Activated effector memory CD4-positive, alpha-beta T cell treated with anti-CD3 and anti-CD28 coated beads, Interleukin-2, amount 50 U/mL, for 16 hours (primary cell): ENCODE measurements around the gene LSM7.

ENCODE experiments used
- DNase-seq: peaks from one replicate; pipeline ENCODE4 v3.0.0-alpha.2; 2020

Gene LSM7

DNA sequence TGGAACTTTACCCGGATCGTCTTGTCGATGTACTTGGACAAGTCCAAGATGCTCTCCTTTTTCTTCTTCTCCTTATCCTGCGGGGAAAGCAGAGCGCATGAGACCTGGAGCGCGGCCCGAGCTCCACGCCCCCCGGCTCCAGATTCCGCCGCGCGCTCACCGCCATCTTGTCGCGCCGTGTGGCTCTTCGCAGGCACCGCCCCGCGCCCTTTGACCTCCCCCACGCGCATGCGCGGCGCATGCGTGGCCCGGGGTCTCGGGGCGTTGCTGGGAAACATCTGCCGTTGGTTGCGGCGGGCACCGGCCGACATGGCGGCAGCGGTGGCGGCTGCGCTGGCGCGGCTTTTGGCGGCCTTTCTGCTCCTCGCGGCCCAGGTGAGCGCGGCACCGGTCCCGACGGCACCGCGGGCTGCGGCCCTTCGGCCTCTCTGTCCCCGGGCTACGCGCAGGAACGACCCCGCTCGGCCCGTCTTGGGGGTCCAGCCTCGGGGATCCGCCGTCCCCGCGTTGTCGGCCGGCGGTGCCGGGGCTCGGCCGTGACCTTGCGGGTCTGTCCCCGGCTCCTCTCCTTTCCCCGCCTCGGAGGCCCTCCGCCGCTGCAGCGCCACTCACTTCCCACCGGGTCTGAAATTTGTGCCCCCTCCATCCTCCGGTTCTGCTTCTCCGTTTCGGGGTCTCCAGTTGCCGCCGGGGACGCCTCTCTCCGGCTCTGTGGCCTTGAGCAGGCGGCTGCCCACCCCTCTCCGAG lies at the start of gene LSM7, which contains the start of gene SPPL2B:
LSM7 (minus strand) TSS at position 186 of the 748 bp plus-strand sequence; CDS start at position 166, 20 bp downstream.
SPPL2B (plus strand) TSS at position 284 of the 748 bp plus-strand sequence; CDS start at position 310, 26 bp downstream.
- DNase-seq, result peak; percentile 98

DNA sequence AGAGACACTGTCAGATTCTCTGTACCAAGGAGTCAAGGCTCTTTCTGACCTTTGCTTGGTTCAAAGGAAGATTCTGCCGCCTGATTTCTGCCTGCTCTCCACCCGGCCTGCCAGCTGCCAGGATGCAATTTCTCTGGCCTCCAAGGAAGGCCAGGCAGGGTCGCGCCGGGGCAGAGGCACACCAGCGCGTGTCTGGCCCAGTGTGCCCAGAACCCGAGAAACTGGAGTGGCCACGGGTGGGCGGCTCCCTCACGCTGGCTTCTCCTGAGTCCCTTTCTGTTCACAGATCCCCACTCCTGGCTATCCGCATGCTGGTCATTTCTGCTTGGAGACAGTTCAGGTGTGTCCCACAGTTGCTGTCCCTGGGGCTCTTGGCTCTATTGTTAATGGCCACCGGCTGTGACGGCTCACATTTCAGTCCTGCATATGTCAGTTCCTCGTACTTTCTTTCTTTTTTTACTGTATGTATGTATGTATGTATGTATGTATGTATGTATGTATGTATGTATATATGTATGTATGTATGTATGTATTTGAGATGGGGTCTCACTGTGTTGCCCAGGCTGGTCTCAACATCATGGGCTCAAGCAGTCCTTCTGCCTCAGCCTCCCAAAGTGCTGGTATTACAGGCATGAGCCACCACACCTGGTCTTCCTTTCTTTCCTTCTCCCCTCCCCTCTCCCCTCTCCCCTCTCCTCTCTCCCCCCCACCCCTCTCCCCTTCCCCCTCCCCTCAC lies 48.6 kb upstream of the LSM7 start:
- no peak for DNase-seq

DNA sequence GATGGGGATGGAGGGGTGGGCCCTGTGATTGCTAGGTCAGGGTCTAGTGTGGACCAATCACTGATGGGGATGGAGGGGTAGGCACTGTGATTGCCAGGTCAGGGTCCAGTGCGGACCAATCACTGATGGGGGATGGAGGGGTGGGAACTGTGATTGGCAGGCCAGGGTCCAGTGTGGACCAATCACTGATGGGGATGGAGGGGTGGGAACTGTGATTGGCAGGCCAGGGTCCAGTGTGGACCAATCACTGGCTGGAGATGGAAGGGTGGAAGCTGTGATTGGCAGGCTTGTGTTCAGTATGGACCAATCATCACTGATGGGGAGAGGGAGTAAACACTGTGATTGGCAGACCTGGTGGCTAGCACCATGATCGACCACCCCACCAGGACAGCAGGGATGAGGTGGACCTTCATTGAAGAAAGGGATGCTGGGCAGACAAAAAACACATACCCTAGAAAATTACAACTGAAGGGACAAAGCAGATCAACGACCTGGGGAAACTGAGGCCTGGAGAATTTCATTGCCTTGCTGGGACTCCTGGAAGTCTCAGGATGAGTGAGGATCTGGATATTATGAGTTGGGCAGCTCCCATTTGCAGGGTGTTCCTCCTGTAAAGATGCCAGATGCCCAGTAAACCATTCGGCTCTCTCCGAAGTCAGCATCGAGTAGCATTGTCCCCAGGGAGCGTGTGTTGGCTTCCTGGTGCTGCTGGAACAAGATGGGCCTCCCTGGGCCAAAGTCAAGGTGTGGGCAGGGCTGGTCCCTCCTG lies 47.2 kb upstream of the LSM7 start:
- no peak for DNase-seq

DNA sequence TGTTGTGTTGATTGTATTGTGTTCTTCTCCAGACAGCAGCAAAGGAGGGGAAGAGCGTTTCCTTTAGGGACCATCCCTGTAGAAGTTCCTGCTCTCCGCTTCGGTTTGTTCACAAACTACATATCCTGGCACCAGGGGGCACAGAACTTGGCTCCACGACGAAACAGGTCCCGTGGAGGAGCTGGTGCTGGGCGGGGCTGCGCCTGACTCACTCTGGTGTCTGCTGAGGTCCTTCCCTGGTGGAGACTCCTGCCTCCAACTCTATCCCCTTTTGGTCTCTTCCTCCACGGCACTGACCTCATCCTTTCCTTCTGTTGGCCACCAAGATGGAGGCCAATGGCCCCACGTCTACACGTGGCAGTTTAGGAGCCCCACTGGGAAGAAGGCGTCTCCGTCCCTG lies 46.4 kb upstream of the LSM7 start:
- DNase-seq, result no peak

DNA sequence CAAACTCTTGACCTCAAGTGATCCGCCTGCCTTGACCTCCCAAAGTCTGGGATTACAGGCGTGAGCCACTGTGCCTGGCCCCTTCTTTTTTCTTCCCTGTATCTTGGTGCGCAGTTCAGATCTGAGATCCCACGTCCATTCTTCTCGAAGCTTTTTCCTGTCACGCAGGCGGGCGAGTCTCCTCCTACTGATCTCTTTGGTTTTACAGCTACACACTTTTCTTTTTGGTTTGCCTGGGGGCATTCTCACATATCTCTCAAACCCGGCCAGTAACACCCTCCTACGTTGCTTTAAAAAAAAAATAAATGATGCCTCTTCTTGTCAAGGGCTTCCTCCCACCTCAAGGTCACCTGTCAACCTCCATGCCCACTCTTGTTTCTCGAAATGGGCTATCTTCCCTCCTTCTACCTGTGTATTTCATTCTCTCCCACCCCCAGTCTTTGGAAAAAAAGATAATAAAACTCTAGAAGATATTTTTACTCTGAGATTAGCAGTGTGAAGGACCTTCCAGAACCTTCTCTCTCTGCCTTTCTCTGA lies 43.8 kb upstream of the LSM7 start:
- no peak for DNase-seq

DNA sequence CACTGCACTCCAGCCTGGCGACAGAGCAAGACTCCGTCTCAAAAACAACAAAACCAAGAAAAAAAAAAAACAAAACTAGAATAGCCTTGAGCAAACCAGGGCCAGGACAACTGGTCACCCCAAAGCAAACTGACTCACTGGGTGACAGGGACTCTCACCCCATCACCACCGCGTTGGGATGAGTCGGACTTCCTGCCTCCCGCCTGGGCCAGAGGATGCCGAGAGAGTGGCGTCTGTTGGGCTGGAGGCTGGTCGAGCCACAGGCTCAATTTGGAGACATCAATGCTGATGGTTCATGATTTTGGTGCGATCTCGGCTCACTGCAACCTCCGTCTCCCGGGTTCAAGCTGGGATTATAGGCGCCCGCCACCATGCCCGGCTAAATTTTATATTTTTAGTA lies 43.3 kb upstream of the LSM7 start:
- DNase-seq, result no peak

DNA sequence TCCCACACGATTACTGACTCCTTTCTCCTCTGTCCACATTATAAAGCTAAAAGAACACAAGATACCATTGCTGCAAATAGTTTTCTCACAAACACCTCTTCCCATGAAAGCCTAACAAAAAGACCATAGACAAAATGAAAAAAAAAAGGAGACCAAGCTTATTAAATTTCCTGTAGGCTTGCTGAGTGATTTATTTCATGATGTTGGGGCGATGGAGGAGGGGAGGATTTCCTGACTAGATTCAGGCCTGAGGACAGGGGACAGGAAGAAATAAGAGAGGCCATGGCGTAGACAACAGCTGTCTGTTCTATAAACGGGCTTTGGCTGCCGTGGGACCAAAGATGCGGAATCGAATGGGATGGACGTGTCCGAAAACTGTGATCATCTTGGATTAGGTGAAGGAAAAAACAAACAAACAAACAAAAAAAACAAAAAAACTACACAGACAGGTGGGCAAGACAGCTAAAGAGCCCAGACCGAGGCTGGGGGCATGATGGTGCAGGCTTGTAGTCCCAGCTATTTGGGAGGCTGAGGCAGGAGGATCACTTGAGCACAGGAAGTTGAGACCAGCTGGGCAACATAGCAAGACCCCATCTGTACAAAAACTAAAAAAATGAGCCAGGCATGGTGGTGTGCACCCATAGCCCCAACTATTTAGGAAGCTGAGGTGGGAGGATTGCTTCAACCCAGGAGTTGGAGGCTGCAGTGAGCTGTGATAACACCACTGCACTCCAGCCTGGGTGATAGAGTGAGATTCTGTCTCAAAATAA lies 37.0 kb upstream of the LSM7 start:
- DNase-seq, result no peak

DNA sequence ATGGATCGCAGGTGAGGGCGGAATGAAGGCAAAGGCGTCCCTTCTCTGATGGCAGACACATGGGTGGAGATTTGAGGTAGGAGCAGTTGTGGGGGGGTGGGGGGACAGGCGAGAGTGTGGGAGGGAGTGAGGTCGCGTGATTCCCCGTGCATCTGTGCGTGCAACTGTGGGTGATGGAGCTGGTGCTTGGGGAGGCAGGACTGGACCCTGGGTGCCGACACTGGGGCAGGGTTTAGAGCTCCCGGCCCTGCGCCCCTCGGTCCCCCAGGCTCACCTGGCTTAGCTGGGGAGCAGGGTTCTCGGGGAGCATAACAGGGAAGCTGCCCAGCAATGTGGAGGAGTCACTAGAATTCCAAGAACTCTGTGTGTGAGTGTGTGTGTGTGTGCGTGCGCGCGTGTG lies 35.0 kb upstream of the LSM7 start:
- DNase-seq, result no peak

DNA sequence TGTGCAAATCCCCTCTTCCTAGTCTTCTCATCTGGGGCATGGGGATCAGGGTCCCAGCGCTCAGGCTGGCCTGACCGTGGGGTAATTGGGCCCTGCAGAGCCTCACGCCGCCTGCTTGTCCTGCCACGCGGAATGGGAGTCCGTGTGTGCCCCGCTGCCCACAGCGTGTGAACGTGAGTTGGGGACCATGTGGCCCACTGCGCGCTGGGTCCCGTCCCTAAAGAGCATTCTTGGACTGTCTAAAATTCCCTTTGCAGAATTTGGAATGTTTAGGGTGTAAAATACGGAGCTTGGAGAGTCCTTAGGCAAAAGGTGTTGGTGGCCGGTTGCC lies 34.5 kb upstream of the LSM7 start:
- no peak for DNase-seq

DNA sequence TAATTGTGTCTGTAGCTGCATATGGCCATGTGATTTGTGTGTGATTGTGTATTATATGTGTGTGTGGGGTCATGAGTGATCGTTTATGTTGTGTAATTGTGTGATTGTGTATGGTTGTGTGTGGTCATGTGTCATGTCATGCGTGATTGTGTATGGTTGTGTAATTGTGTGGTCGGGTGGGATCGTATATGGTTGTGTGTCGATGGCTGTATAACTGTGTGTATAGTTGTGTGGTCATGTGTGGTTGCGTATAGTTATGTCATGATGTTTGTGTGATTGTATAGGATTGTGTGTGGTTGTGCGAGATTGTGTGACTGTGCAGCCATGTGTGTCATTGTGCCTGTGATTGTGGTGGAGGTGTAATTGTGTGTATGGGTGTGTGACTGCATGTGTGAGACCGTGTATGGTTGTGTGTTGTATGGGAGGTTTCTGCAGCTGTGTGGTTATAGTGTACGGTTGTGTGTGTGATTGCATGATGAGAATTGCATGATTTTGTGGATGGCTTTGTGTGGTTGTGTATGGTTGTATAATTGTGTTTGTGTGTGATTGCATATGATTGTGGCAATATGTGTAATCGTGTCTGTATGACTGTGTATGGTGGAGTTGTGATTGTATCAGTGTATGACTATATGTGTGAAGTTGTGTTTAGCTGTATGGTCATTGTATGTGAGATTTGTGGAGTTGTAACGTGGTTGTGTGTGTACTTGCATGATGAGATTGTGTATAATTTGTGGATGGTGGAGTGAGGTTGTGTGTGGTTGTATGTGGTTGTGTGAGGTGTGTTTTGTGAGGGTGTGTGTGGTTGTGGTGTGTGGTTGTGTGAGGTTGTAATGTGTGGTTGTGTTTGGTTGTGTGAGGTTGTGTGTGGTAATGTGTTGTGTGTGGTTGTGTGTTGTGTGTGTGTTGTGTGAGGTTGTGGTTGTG lies 33.9 kb upstream of the LSM7 start:
- no peak for DNase-seq

DNA sequence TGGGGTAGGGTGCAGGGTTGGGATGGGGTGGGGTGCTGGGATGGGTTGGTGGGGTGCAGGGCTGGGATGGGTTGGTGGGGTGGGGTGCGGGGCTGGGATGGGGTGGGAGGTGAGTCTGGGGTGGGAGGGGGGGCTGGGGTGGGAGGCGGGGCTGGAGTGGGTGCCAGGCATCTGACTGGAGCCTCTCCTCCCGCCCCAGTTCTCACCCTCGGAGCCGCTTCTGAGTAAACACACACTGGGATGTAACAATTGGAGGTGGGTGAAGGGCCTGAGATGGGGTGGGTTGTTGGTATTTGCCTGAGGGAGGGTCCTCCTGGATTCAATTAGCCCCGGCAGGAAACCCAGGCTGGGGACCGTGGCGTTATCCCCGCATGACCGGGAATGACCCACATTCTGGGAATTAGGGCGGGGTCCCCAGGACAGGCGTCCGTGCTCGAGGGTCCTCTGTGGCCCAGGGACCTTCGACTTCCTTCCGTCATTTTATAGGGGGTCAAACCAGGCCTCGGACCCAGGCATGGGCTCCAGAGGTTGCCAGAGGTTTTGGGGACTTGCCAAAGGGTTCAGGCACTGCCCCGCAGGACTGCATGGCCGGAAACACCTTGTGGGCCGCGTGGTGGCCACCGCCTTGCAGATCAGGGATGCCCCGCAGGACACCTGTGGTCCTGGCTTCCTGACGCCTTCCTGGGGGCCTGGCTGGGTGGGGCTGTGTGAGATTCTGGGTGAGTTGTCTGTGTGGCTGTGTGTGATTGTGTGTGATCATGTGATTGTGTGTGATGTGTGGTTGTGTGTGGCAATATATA lies 33.1 kb upstream of the LSM7 start:
- DNase-seq, result no peak

DNA sequence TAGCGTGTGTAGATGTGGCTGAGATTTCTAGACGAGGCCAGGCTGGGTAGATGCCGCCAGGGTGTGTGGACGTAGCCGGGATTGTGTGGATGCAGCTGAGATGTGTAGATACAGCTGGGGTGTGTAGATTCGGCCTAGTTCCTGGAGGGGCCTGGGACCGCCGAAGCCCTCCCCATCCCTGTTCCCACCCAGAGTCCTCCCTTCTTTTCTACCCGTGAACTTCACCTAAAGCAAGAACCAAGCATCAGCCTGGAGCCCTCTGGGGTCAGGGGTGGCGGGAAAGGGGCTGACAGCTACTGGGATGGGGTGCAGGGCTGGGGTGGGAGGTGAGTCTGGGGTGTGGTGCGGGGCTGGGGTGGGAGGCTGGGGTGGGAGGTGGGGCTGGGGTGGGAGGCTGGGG lies 32.4 kb upstream of the LSM7 start:
- DNase-seq, result no peak

DNA sequence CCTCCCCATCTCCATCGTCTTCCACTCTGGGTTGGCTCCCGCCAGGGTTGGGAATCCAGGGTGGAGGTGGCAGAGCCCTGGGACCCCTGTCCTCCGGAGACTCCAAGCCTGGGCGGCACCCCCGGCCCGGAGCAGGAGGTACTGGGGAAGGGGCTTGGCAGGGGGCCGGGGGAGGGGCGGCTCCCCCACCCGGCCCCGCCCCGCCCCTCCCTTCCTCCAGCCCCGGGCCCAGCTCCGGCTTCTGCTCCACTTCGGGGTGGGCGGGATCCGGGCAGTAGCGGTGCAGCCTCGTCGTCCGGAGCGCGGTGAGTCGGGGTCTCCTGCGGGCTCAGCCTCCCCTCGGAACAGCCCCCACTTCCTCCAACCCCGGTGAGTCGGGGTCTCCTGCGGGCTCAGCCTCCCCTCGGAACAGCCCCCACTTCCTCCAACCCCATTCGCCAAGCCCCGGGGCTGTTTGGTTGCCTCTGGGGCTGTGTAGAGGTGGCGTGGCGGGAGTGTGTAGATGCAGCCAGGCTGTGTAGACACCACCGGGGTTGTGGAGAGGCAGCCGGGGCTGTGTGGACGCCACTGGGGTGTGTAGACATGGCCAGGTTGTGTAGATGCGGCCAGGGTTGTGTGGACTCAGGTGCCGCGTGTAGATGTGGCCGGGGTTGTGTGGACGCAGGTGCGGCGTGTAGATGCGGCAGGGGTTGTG lies 31.8 kb upstream of the LSM7 start, which contains the start of gene TMPRSS9:
TMPRSS9 (plus strand) TSS at position 274 of the 694 bp plus-strand sequence. CDS start 29,521 bp downstream, outside the sequence.
- no peak for DNase-seq

DNA sequence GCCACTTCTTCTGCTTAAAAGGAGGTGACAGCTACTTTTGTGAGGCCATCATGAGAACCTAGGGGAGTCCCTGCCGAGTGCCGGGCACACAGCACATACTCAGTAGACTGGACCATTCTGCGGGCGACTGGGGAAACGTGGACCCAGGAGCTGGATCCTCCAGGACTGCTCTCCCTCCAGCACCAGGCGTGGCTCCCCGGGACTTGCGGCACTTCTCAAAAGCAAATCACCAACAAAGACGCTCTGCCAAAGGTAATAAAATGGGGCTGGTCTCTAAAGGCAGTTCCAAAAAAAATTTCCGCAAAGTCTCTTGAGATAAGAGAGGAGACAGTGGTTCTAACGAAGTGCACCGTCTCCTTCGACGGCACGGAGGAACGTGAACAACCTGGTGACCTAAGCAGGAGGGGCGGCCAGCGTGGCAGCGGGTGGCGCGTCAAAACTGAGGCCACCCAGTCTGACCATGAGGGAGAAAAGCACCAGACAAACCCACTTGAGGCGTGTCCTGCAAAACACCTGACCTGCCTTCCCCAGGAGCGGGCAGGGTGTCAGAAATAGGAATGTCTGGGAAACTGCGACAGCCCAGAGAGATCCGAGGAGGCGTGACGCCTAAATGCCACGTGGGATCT lies 30.3 kb upstream of the LSM7 start:
- DNase-seq, result no peak

DNA sequence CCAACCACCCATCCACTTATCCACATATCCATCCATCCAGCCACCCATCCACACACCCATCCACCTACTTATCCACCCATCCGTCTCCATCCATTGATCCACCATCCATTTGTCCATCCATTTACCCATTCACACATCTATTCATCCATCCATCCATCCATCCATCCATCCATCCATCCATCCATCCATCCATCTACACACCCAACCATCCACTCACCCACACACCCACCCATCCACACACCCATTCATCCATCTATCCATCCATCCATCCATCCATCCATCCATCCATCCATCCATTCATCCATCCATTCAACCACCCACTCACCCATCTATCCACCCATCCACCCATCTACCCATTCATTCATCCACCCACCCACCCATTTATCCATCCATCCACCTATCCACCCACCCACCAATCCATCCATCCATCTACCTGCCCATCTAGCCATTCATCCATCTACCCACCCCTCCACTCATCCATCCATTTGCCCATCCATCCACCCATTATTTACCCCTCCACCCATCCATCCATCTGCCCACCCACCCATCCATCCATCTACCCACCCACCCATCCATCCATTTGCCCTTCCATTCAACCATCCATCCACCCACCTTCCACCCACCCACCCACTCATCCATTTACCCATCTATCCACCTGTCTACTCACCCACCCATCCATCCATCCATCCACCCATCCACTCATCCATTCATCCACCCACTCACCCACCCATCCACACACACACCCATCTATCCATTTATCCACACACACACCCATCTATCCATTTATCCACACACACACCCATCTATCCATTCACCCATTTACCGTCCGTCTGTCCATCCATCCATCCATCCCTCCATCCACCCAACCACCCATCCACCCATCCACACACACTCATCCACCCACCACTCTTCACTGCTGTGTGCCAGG lies 29.2 kb upstream of the LSM7 start:
- DNase-seq, result no peak

DNA sequence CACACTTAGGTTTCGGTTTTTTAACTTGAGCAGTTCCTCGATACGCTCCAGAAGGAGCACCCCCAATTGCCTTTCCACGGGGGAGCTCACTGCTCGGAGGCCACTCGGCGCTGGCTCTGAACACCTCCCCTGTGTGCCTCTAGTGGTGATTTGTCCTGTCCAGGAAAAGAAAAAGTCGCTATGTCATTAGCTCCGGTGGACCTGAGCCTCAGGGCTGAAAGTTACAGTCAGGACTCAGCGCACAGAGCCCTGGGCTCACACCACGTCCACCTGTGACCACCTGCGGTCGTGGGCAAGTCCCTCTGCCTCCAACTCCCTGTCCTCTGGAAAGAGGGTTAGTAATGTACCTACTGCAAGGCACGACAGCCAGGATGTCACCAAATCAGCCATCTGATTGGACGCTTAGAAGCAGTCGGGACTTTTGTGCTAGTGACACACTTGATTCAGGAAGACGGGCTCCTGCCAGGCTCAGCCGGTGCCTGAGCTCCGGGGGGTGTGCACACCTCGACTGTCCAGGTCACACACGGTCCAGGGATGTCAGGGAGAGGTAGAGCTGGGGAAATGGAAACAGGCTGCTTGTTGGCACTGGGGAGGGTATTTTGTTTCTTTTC lies 27.8 kb upstream of the LSM7 start:
- no peak for DNase-seq

DNA sequence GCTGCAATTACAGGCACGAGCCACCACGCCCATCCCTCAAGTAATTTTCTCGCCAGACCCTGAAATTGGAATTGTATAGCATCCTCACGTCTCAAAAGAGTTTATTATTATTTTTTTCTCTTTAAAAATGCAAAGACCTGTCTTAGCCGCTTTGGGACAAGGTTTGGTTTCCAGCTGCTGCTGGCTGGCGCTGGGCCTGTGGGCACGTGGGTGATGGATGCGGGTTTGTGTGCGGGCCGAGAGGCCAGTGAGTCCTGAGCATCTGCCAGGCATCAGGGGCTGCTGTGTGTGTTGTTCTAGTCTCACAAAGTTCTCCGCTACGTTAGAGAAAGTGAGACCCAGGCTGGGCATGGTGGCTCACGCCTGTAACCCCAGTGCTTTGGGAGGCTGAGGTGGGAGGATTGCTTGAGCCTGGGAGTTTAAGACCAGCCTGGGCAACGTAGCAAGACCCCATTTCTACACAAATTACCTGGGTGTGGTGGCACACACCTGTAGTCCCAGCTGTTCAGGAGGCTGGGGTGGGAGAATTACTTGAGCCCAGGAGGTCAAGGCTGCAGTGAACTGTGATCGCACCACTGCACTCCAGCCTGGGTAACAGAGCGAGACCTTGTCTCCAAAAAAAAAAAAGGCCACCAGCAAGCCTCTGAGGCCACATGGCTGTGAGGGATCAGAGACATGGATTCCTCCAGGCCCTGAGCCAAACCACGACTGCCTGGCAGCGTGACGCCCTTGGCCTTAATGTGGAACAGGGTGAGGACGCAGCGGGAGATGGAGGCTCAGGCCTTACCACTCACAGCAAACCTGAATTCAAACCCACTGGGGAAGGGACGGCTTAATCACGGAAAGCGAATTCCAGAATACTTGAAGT lies 27.0 kb upstream of the LSM7 start:
- DNase-seq, result no peak
